ENCODE data around the gene SMIM10L1. TPM values are rescaled to one million over a fixed set of nuclear protein-coding genes. Genes with fewer than 3 reads are reported as not detected.

Gene SMIM10L1
- total RNA-seq, 2 donors from 2014 or later: 3.6 to 5.9 TPM

DNA sequence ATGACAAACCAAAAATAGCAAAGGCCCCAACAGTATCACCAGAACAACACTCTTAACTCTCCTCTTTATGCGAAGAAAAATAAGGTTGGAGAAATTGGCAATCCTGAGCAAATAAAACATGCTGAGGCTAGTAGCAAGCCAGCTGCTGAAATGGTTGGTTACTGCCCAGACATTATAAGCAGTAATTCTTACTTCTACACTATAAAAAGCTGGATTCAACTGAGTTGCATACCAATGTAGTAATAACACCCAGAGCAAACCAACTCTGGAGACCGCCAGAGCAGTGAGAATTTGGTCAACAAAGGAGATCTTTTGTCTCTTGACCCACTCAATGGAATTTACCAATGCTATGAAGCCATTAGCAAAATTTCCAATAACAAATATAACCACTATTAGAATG, 37.2 kb upstream of the SMIM10L1 start:
- H3K27ac ChIP-seq: no peak overlapping the region
- H3K4me1 ChIP-seq: no peaks in the 10 kb centered on the region
- DNase-seq: no peak
- no peak for ATAC-seq
- TF ChIP-seq POLR2A (IDR thresholded peaks at IDR 0.05): no peak
- TF ChIP-seq, protein P1, sequence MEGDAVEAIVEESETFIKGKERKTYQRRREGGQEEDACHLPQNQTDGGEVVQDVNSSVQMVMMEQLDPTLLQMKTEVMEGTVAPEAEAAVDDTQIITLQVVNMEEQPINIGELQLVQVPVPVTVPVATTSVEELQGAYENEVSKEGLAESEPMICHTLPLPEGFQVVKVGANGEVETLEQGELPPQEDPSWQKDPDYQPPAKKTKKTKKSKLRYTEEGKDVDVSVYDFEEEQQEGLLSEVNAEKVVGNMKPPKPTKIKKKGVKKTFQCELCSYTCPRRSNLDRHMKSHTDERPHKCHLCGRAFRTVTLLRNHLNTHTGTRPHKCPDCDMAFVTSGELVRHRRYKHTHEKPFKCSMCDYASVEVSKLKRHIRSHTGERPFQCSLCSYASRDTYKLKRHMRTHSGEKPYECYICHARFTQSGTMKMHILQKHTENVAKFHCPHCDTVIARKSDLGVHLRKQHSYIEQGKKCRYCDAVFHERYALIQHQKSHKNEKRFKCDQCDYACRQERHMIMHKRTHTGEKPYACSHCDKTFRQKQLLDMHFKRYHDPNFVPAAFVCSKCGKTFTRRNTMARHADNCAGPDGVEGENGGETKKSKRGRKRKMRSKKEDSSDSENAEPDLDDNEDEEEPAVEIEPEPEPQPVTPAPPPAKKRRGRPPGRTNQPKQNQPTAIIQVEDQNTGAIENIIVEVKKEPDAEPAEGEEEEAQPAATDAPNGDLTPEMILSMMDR (IDR thresholded peaks at IDR 0.05): no peak
- H3K36me3 ChIP-seq (replicated peaks in 1 of 2; ENCODE audit: insufficient read depth in 1 of 2, low read depth in 2 of 2): no peaks in the 10 kb centered on the region
- no peaks in the 10 kb centered on the region for H3K27me3 ChIP-seq
- 82 to 91% methylated on average over 2 of the region's 2 CpGs for WGBS, 2 donors
- no peaks in the 10 kb centered on the region for H3K9me3 ChIP-seq
- H3K4me3 ChIP-seq: no peak overlapping the region
- intact Hi-C loops (cut with DNase I): no loop called here

GRCh38 chr12:11134305-11134704, 36.7 kb upstream of the SMIM10L1 start, which contains the start of gene TAS2R30:
Gene TAS2R30 (minus strand): TSS chr12:11134644. CDS start chr12:11134244, 400 bp downstream.
- ATAC-seq: no peak
- no peaks in the 10 kb centered on the region for H3K9me3 ChIP-seq
- 83 to 95% methylated on average over 3 of the region's 3 CpGs for WGBS, 2 donors
- intact Hi-C loops (cut with DNase I): no loop called here
- H3K27ac ChIP-seq: no peak within 1 kb of the TSS
- TF ChIP-seq POLR2A (IDR thresholded peaks at IDR 0.05): no peak
- TF ChIP-seq, protein P1 (IDR thresholded peaks at IDR 0.05): no peak
- H3K4me1 ChIP-seq: no peaks in the 10 kb centered on the region
- H3K4me3 ChIP-seq: no peak within 1 kb of the TSS
- H3K27me3 ChIP-seq: no peaks in the 10 kb centered on the region
- no peaks in the 10 kb centered on the region for H3K36me3 ChIP-seq (replicated peaks in 1 of 2; ENCODE audit: insufficient read depth in 1 of 2, low read depth in 2 of 2)
- DNase-seq: no peak

DNA sequence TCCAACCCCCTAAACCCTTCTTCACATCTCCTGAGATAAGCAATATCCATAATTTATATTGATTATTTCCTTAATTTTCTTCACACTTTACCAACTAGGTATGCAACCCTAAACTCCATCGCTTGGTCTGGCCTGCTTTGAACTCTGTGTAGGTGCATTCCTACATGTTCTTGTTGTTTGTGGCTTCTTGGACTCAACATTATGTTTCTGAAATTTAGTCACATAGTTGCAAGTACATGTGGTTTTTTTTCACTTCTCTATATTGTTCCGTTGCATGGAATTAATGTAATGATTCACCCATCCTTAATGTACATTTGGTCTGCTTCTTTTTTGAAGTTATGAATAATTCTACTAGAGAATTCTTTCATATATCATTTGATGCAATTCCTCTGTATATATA, 34.9 kb upstream of the SMIM10L1 start:
- H3K36me3 ChIP-seq (replicated peaks in 1 of 2; ENCODE audit: insufficient read depth in 1 of 2, low read depth in 2 of 2): no peaks in the 10 kb centered on the region

GRCh38 chr12:11143352-11143751, 27.6 kb upstream of the SMIM10L1 start:
- TF ChIP-seq, protein P1 (IDR thresholded peaks at IDR 0.05): no peak
- WGBS, 2 donors: 80 to 100% methylated on average over 2 of the region's 2 CpGs
- DNase-seq (no peak), ATAC-seq (no peak)
- H3K4me1 ChIP-seq: no peaks in the 10 kb centered on the region
- H3K9me3 ChIP-seq: peaks cover 0 to 17% (median 0%) of the 10 kb centered on the region in 3 donors
- no peaks in the 10 kb centered on the region for H3K27me3 ChIP-seq
- H3K36me3 ChIP-seq (replicated peaks in 1 of 2; ENCODE audit: insufficient read depth in 1 of 2, low read depth in 2 of 2): no peaks in the 10 kb centered on the region
- no peak overlapping the region for H3K4me3 ChIP-seq
- no peak overlapping the region for H3K27ac ChIP-seq
- intact Hi-C loops (cut with DNase I): no loop called here

More for the DNA sequence above, 34.9 kb upstream of the SMIM10L1 start:
- Histone ChIP-seq H3K4me1 (no peaks in the 10 kb centered on the region), H3K4me3 (no peak overlapping the region), H3K9me3 (no peaks in the 10 kb centered on the region), H3K27me3 (no peaks in the 10 kb centered on the region), H3K27ac (no peak overlapping the region)
- 72 to 86% methylated on average over 2 of the region's 2 CpGs for WGBS, 2 donors
- intact Hi-C loops (cut with DNase I): no loop called here
- TF ChIP-seq, protein P1 (IDR thresholded peaks at IDR 0.05): no peak
- no peak for TF ChIP-seq POLR2A (IDR thresholded peaks at IDR 0.05)
- no peak for ATAC-seq
- DNase-seq: no peak

DNA sequence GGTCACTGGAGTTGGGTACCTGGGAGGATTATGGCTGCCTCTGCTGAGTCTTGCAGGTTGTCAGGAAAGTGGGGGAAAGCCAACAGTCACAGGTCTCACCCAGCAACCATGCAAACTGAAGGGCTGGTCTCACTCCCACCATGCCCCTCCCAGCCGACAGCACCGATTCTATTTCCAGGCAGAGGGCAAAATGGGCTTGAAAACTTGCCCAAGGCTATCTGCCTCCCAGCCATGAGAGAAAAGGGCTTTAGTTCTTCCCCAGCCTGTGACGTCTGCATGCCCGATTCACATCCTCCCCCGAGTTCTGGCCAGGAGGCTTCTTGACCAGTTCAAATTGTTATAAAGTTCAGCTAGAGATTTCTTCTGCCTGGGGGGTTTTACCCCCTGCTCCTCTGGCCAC, 26.7 kb upstream of the SMIM10L1 start:
- Histone ChIP-seq H3K4me3 (no peak overlapping the region), H3K4me1 (no peaks in the 10 kb centered on the region), H3K9me3 (peaks cover 0 to 17% (median 0%) of the 10 kb centered on the region in 3 donors), H3K36me3 (replicated peaks in 1 of 2; ENCODE audit: insufficient read depth in 1 of 2, low read depth in 2 of 2) (no peaks in the 10 kb centered on the region), H3K27me3 (no peaks in the 10 kb centered on the region), H3K27ac (no peak overlapping the region)
- intact Hi-C loops (cut with DNase I): no loop called here
- WGBS, 2 donors: 90 to 97% methylated on average over 5 of the region's 5 CpGs
- no peak for ATAC-seq
- DNase-seq: no peak
- TF ChIP-seq, protein P1 (IDR thresholded peaks at IDR 0.05): no peak
- no peak for TF ChIP-seq POLR2A (IDR thresholded peaks at IDR 0.05)

Data from body of pancreas (tissue), 4 donors.